Hematopoietic multipotent progenitor cell (in vitro differentiated cells): ENCODE measurements around the gene AGBL4. TPM values are rescaled to one million over a fixed set of nuclear protein-coding genes. Genes with fewer than 3 reads are reported as not detected.
A peak's percentile ranks its signal among the peaks of the same experiment; 100 is the strongest.
"Not testable (repeated sequence)": the region's sequence is repeated elsewhere in the genome, so short reads cannot be mapped to it uniquely, and the experiment has no call there.

ENCODE experiments used
- DNase-seq, 3 donors: peaks; one replicate each; pipeline ENCODE4 v3.0.0-alpha.2; 2011 to 2015; ENCODE audit warnings: low read depth in 2 of 3, low spot score in 2 of 3
- total RNA-seq: library from RNA; depleted of rRNA; stranded (reverse); fragments of >200 nt; gene quantifications from one replicate; pipeline ENCODE4 v1.2.3, GENCODE V29; 2012

Gene AGBL4
- 0.54 TPM for total RNA-seq

DNA sequence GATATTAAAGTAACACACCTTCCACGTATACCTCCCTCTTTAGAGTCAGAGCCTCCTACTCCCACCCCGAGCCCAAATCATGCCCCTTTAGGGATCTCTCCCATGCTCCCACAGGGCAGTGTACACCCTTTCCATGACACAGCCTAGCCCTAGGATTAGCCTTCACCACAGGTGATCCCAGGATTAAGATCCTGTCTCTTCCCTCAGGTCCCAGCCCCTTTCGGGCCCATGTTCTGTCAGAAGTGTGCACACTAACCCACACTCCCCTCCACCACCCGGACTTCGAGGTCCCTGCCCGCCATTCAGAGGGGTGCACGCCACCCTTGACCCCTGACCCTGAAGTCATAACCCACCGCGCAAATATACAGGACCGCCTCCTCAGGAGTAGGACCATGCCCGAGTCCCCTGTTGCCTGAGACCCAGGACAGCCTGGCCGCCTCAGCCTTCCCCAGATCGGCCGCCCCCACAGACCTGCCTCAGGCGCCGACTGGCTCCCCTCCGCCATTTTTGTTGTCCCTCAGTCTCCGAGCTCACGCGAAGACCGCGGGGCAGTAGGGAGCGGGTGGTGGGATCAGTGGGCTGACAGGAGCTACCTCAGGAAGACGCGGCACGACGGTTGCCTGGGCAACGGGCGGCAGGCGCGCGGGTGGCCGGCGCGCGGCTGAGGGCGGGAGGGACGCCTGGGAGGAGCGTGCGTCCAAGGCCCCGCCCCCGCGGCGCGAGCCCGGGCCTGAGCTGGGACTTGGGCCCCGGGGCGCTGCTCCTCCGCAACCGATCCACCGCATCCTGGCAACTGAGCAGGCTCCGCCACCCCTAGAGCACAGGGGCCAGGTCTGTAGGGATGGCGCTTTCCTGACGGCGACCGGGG, at the start of gene AGBL4:
TSS of gene AGBL4 (minus strand) at position 663 of the 868 bp plus-strand sequence.
- DNase-seq = peak in 2 of 3 donors; percentile 31 to 43

GRCh38 chr1:50066806-50067205, 43.1 kb upstream of the AGBL4 start:
- DNase-seq = no peak

DNA sequence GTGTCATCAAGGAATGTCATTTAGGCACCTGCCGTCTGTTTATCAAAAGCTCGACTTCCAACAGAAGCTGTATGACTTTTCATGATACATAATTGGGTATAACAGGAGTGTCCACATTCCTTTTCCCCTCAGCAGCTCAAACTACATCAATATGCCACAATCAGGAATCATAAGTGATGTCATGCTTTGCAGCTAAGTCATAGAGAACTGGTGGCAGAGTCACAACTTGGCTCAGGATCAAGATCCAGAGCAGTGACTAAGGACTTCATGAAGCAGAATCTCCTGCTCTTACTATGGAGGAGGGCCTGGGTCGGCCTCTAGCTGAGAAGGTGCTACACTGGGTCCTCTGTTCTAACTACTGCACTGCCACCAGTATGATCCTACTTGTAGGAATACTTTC, 36.5 kb upstream of the AGBL4 start:
- no peak for DNase-seq

DNA sequence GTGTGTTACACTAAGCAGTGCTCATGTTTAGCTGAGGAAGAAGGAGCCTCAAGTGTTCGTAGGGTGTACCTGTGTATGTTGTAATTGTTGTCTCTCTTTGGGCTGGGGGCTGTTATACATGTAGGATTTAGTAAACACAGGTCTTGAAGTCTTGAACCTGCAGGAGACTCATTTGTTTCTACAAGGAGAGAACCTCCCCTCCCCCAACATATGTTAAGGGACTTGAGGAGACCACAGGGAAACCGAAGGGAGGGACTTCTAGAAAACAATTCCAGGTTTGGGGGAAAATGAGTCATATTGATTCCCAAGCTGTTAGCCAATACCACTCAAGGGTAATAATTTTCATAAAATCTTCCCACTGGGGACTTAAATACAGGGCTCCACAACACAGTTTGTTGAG, 25.0 kb upstream of the AGBL4 start:
- no peak for DNase-seq

GRCh38 chr1:50047916-50048694, 24.4 kb upstream of the AGBL4 start:
- peak in 2 of 3 donors; percentile 18 to 34 for DNase-seq

GRCh38 chr1:50038237-50038809, 14.6 kb upstream of the AGBL4 start:
- peak in 1 of 3 donors; percentile 33 for DNase-seq

GRCh38 chr1:50027794-50028193, 4.0 kb upstream of the AGBL4 start:
- DNase-seq = no peak

DNA sequence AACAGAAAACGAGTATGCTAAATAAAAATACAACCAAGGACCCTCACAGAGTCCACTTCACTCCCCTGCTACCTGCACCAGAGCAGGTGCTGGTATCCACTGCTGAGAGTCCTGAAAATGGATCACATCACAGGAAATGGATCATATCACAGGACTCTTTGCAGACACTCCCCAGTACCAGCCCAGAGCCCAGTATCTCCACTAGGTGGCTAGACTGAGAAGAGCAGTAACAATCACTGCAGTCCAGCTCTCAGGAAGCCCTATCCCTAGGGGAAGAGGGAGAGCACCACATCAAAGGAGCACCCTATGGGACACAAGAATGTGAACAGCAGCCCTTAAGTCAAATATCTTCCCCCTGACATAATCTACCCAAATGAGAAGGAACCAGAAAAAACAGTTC, 28.0 kb downstream of the AGBL4 start:
- DNase-seq = no peak

GRCh38 chr1:49971088-49971487, 52.7 kb downstream of the AGBL4 start:
- DNase-seq = no peak

- no peak for DNase-seq
Measured at GRCh38 chr1:49951385-49951784, 72.4 kb downstream of the AGBL4 start.

DNA sequence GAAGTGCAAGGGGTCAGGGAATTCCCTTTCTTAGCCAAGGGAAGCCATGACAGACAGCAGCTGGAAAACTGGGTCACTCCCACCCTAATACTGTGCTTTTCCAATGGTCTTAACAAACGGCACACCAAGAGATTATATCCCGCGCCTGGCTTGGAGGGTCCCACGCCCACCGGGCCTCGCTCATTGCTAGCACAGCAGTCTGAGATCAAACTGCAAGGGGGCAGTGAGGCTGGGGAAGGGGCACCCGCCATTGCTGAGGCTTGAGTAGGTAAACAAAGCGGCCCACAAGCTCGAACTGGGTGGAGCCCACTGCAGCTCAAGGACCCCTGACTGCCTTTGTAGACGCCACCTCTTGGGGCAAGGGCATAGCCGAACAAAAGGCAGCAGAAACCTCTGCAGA, 108.5 kb downstream of the AGBL4 start:
- not testable (repeated sequence) for DNase-seq

- no peak for DNase-seq
Measured at GRCh38 chr1:49906365-49906764, 117.4 kb downstream of the AGBL4 start.

GRCh38 chr1:49864581-49864980, 159.2 kb downstream of the AGBL4 start:
- no peak for DNase-seq

DNA sequence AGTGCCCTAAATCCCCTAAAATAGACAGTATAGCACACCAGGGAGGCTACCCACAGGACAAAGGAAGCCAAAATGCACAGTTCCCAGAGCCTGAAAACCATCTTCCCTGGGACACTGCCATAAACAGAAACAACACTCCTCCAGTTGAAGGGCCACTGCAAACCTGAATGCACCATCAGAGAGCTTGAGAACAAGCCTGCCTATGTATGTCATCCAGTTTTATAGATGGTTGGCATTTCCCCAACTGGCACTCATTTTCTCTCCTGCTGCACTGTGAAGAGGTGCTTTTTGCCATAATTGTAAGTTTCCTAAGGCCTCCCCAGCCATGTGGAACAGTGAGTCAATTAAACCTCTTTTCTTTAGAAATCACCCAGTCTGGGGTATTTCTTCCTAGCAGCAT, 169.0 kb downstream of the AGBL4 start:
- no peak for DNase-seq

DNA sequence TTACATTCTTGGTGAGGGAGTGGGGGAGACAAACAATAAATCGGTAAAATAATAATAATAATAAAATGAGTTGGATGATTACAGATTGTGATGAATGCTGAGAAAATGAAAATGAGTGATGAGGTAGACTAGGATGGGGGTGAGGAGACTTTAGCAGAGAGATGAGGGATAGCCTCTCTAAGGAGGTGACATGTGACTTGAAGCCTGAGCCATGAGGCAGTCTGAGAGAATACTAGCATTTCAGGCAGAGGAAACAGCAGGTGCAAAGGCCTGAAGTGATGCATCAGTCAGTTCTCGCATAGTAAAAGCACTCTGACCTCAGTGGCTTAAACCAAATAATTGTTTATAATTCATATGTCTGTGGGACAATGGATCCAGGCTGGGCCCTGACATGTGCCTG, 181.2 kb downstream of the AGBL4 start:
- DNase-seq = no peak

DNA sequence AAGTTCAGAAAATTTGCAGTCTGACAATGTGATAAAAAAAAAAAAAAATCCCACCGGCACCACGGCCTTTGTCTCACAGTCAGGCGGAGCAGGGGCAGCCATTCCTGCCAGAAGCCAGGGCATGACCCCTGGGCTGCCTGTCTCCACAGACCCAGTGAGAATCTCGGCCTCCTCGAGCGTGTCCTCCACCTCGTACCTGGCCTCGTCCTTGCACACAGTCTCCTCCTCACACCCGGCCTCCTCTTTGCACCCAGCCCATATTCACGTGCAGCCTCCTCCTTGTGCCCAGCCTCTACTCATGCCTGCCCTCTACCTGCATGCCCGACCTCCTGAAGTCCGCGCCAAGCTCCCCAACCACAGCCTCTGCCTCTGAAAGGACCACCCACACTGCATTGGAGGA, 182.0 kb downstream of the AGBL4 start:
- no peak for DNase-seq

DNA sequence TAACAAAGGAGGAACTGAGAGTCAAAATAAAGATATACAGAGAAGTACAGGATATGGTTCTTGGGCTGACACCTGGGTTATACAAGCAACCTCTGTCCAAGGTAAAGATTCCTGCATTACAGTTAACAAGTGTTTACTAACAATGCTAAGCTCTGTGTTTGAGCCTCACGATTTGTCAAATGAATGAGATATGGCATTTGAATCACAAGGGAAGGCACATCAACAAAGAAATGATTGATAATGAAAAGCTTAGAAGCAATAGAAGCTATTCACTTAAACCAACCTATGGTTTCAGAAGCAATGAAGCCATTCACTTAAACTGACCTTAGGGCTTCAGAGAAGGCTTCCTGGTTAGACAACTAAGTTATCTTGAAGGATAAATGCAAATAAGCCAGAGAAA, 199.5 kb downstream of the AGBL4 start:
- DNase-seq = no peak

DNA sequence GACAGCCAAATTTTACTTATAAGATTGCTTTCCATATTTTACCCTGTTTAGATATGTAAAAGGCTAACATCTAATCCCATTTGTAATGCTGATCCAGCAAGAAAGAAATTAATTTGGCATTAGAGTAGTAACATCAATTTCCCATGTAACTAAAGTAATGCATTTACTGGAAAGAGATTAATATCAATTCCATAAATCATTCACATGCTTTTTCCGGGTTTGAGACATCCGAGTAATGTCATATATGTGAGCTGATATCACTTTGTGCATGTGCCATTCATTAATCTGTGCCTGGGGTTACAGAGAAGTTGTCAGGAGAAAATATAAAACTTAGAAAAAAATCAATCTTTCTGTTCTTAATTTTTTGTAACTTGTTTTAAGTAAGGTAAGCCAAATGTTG, 206.1 kb downstream of the AGBL4 start:
- DNase-seq = no peak

- not testable (repeated sequence) for DNase-seq
Measured at GRCh38 chr1:49787013-49787412, 236.7 kb downstream of the AGBL4 start.

DNA sequence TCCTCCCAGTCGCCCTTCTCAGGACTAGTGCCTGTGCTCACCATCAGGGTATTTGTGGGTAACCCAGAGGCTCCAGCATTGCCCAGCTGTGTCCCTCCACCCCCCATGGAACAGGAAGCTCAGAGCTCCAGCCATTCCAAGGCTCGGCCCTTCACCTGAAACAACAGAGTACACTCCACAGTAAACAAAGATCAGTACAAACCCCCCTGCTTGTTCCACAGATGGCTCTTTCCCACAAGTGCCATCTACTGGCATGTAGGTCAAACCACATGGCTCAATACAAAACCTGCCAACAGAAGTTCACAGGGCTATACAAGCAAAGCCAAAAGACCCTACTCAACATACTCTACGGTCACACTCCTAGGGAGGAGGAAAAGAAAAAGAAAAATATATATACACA, 258.7 kb downstream of the AGBL4 start:
- no peak for DNase-seq

DNA sequence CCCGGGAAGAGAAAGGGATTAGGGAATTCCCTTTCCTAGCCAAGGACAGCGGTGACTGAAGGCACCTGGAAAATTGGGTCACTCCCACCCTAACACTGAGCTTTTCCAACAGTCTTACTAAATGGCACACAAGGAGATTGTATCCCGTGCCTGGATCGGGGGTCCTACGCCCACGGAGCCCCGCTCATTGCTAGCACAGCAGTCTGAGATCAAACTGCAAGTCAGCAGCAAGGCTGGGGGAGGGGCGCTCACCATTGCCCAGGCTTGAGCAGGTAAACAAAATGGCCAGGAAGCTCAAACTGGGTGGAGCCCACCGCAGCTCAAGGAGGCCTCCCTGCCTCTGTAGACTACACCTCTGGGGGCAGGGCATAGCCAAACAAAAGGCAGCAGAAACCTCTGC, 285.6 kb downstream of the AGBL4 start:
- not testable (repeated sequence) for DNase-seq

GRCh38 chr1:49728377-49728776, 295.4 kb downstream of the AGBL4 start:
- no peak for DNase-seq
